Heart right ventricle (tissue), 16 donors: ENCODE data around the gene HLA-DRA. TPM values are rescaled to one million over a fixed set of nuclear protein-coding genes. Genes with fewer than 3 reads are reported as not detected.

ENCODE experiments used
- ATAC-seq, 8 donors: fragments of 200-7000 bp; cut with Tn5 transposase; one replicate each; pipeline ENCODE4 v1.9.1; 2020; ENCODE audit warnings: mild to moderate bottlenecking in 8 of 8, moderate library complexity in 8 of 8, moderate number of reproducible peaks in 1 of 8
- DNase-seq, 2 donors: peaks; one replicate each; pipeline ENCODE4 v3.0.0-alpha.2; 2020
- H3K27ac ChIP-seq, 10 donors: fragments of 200-600 bp; sonication (generic) in 2 of 10; one replicate each; pipeline versions ENCODE4 v1.5.0 to v1.8.0; 2020 to 2022; ENCODE audit warnings: mild to moderate bottlenecking in 3 of 10
- H3K27me3 ChIP-seq, 7 donors: fragments of 200-600 bp; one replicate each; pipeline ENCODE4 v1.8.0; 2021 to 2022; ENCODE audit warnings: mild to moderate bottlenecking in 2 of 7
- H3K36me3 ChIP-seq, 9 donors: fragments of 200-600 bp; sonication (generic) in 1 of 9; one replicate each; pipeline versions ENCODE4 v1.5.0 to v1.8.0; 2020 to 2022; ENCODE audit warnings: mild to moderate bottlenecking in 2 of 9
- H3K4me1 ChIP-seq, 9 donors: fragments of 200-600 bp; sonication (generic) in 1 of 9; one replicate each; pipeline versions ENCODE4 v1.5.0 to v1.8.0; 2020 to 2022; ENCODE audit warnings: mild to moderate bottlenecking in 4 of 9
- H3K4me3 ChIP-seq, 10 donors: fragments of 200-600 bp; sonication (generic) in 2 of 10; one replicate each; pipeline versions ENCODE4 v1.5.0 to v1.8.0; 2020 to 2022; ENCODE audit warnings: mild to moderate bottlenecking in 7 of 10, moderate library complexity in 2 of 10
- H3K9me3 ChIP-seq, 11 donors: fragments of 200-600 bp in 10 of 11; sonication (generic) in 2 of 11; one replicate each; pipeline versions ENCODE4 v1.5.0 to v1.8.0; 2013 to 2022; ENCODE audit warnings: mild to moderate bottlenecking in 2 of 11, control low read depth in 1 of 11, moderate library complexity in 1 of 11
- CTCF ChIP-seq, 9 donors: fragments of 200-600 bp; sonication (generic) in 2 of 9; IDR thresholded peaks; one replicate each; pipeline versions ENCODE4 v1.5.0 to v1.8.0; 2021 to 2022; ENCODE audit warnings: antibody characterized with exemption in 9 of 9, mild to moderate bottlenecking in 5 of 9, moderate library complexity in 1 of 9
- WGBS, 2 donors: extraction: QIAGEN DNeasy Blood & Tissue Kit; methylation state at CpG; one replicate each; pipeline ENCODE4 v1.1.7; 2013; ENCODE audit warnings: inconsistent platforms in 1 of 2; 5-methylcytosine and 5-hydroxymethylcytosine counted together
- intact Hi-C, 10 donors: fragments of 100-400 bp; cut with DNase I; formaldehyde crosslinking; loops; one replicate each; pipeline versions ENCODE4 v1.11.1 to v1.14.2; 2022
- polyA plus RNA-seq, 2 donors: library from polyadenylated mRNA; stranded (reverse); fragments of 200-250 nt; gene quantifications; one replicate each; pipeline ENCODE4 v1.2.3, GENCODE V29; 2013
- total RNA-seq, 10 donors: library from RNA; stranded (reverse); fragmentation: NEBNext Ultra II Directional in 3 of 10; extraction: Animal tissue kit (Norgen Biotek cat#: 25700) in 3 of 10; gene quantifications; one replicate each; pipeline versions ENCODE4 v1.2.1 to v1.2.4, GENCODE V29; 2021 to 2023
- donor health status: Arrhythmogenic right ventricular cardiomyopathy.
- donor health status: ischemic (EF 13 %, LVEDD 7.1; RV severe dilation, severe dysfunction).
- donor health status: healthy with polysubstance abuse.
- donor health status: DM: no; HTN: yes; CAD: no.
- donor health status: DM: no; HTN: no; CAD: no.
- donor health status: ischemic (EF 25% LVEDD 6.9; RV normal size, moderate dysfunction).
- donor health status: ischemic (EF 25% LVEDD 5.7; RV mildly dilated, moderate dysfunction).
- donor health status: healthy.
- donor health status: DM: yes; HTN: yes; CAD: no.
- donor health status: Ischemic cardiomyopathy.
- donor health status: ischemic (EF 35%, LVEDD 5.7; RV mildly dilated, moderate dysfunction).
- donor health status: nonischemic (EF 11% LVEDD 7.7; RV severe dilation, severe dysfunction).
- donor health status: DM: yes; HTN: yes; CAD: no.
- donor health status: PGD.
- donor health status: ischemic (EF 29% LVEDD 5.4; RV normal size, mild dysfunction).
- donor health status: nonischemic (EF 23%, LVEDD 6.1; RV moderate dilation, normal function).

The HLA-DRA gene
- total and polyA plus RNA-seq, 12 donors: 32.0 to 846 (median 92.0) TPM

GRCh38 chr6:32475392-32476206, 35.9 kb downstream of the HLA-DRA start:
- WGBS, 2 donors: 73 to 85% methylated on average over 13 of the region's 13 CpGs

GRCh38 chr6:32483968-32484613, 44.4 kb downstream of the HLA-DRA start:
- H3K36me3 ChIP-seq: no peaks in the 10 kb centered on the region
- no peak overlapping the region for H3K27ac ChIP-seq
- no peak overlapping the region for H3K4me3 ChIP-seq
- DNase-seq: no peak
- ATAC-seq: peak in 2 of 8 donors; percentile 24 to 38
- intact Hi-C loops: loop anchor here in 1 of 10 donors (10.0 kb wide), 1 partner anchor 91 kb away; no protein-coding TSS in a partner anchor
- H3K9me3 ChIP-seq: no peaks in the 10 kb centered on the region
- 66 to 68% methylated on average over 26 of the region's 26 CpGs for WGBS, 2 donors
- no peak for TF ChIP-seq CTCF (IDR thresholded peaks at IDR 0.05)
- peaks cover 0 to 3% (median 0%) of the 10 kb centered on the region in 7 donors for H3K27me3 ChIP-seq
- H3K4me1 ChIP-seq: no peaks in the 10 kb centered on the region

More at GRCh38 chr6:32475392-32476206, 35.9 kb downstream of the HLA-DRA start:
- TF ChIP-seq CTCF (IDR thresholded peaks at IDR 0.05): no peak
- Histone ChIP-seq H3K27me3 (no peaks in the 10 kb centered on the region), H3K9me3 (peaks cover 0 to 6% (median 0%) of the 10 kb centered on the region in 11 donors), H3K27ac (peak overlapping the region in 1 of 10 donors; percentile 84), H3K4me1 (peaks cover 0 to 4% (median 0%) of the 10 kb centered on the region in 9 donors), H3K36me3 (no peaks in the 10 kb centered on the region), H3K4me3 (no peak overlapping the region)
- DNase-seq (no peak), ATAC-seq (no peak)
- intact Hi-C loops: no loop called here

GRCh38 chr6:32484614-32484998, 44.9 kb downstream of the HLA-DRA start:
- H3K4me1 ChIP-seq: no peaks in the 10 kb centered on the region
- DNase-seq: no peak
- H3K4me3 ChIP-seq: no peak overlapping the region
- whole genome bisulfite sequencing, 2 donors: 71 to 74% methylated on average over 4 of the region's 4 CpGs
- no peak overlapping the region for H3K27ac ChIP-seq
- no peaks in the 10 kb centered on the region for H3K36me3 ChIP-seq
- peaks cover 0 to 3% (median 0%) of the 10 kb centered on the region in 7 donors for H3K27me3 ChIP-seq
- H3K9me3 ChIP-seq: no peaks in the 10 kb centered on the region
- intact Hi-C loops: loop anchor here in 1 of 10 donors (10.0 kb wide), 1 partner anchor 90 kb away; no protein-coding TSS in a partner anchor
- no peak for TF ChIP-seq CTCF (IDR thresholded peaks at IDR 0.05)
- ATAC-seq: peak in 1 of 8 donors; percentile 33

GRCh38 chr6:32488083-32488482, 48.4 kb downstream of the HLA-DRA start:
- intact Hi-C loops: loop anchor here in 1 of 10 donors (10.0 kb wide), 1 partner anchor 87 kb away; no protein-coding TSS in a partner anchor
- DNase-seq: no peak
- Histone ChIP-seq H3K27ac (no peak overlapping the region), H3K36me3 (no peaks in the 10 kb centered on the region), H3K4me1 (no peaks in the 10 kb centered on the region), H3K4me3 (no peak overlapping the region), H3K27me3 (peaks cover 0 to 6% (median 0%) of the 10 kb centered on the region in 7 donors), H3K9me3 (no peaks in the 10 kb centered on the region)
- ATAC-seq: peak in 3 of 8 donors; percentile 38 to 43 (median 41)
- 75% methylated on average over 1 of the region's 1 CpG; no CpG with 5 or more reads in 1 of the 2 donors for WGBS, 2 donors
- TF ChIP-seq CTCF (IDR thresholded peaks at IDR 0.05): no peak
